Epithelial cell of umbilical artery (primary cell): ENCODE data around the gene UBFD1. TPM values are rescaled to one million over a fixed set of nuclear protein-coding genes. Genes with fewer than 3 reads are reported as not detected.

ENCODE experiments used
- total RNA-seq: library from RNA; depleted of rRNA; stranded (reverse); fragments of >200 nt; gene quantifications from 2 replicates; pipeline ENCODE4 v1.2.3, GENCODE V29; 2014

UBFD1 gene, protein sequence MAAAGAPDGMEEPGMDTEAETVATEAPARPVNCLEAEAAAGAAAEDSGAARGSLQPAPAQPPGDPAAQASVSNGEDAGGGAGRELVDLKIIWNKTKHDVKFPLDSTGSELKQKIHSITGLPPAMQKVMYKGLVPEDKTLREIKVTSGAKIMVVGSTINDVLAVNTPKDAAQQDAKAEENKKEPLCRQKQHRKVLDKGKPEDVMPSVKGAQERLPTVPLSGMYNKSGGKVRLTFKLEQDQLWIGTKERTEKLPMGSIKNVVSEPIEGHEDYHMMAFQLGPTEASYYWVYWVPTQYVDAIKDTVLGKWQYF
- total RNA-seq = 53.9 and 159 TPM in 2 replicates

GRCh38 chr16:23556881-23557778, at the start of gene UBFD1, which contains the start of gene EARS2:
Gene UBFD1 (plus strand): TSS chr16:23557727. CDS start chr16:23557743, 16 bp downstream.
Gene EARS2 (minus strand): TSS chr16:23557350. CDS start chr16:23557343, 7 bp downstream.

DNA sequence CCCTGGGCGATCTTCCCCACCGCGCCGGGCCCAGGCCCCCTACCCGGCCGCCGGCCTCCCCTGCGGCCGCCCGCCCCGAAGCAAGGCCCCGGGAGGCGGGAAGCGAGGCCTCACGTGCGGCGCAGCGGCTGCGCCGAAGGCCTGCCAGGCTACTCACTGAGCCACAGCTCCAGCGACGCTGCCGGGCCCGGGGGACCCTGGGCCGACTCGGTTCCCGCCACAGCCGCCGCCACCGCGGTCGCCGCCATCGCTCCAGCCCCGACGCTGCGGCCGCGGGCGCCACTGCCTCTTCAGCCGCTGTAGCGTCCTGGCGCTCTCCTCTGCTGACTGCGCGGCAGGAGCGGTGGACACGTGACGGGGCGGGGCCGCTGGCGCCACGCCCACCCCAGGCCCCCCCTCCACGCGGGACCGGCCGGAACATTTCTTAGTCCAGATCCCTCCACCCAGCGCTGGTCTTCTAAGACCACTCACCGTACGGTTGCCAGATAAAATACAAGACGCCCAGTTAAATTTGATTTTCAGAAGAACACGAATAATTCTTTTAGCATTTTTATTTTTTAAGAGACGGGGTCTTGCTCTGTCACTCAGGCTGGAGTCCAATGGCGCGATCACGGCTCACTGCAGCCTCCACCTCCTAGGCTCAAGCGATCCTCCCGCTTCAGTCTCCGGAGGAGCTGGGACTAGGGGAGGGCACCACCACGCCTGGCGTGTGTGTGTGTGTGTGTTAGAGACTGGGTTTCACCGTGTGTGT, 47.2 kb upstream of the UBFD1 start, which contains the start of gene GGA2:
TSS of gene GGA2 (minus strand) at position 331 of the 751 bp plus-strand sequence. CDS start at position 248, 83 bp downstream.

GRCh38 chr16:23595951-23596720, 38.6 kb downstream of the UBFD1 start, which contains the start of gene NDUFAB1:
Gene NDUFAB1 (minus strand): TSS chr16:23596316. CDS start chr16:23596290, 26 bp downstream.

Other genes with a start within 250 kb of the UBFD1 start
- gene COG7, start 104.5 kb upstream of the UBFD1 start, total RNA-seq = 10.5 and 11.0 TPM in 2 replicates
- 22.4 and 33.1 TPM in 2 replicates for gene GGA2, start 47.2 kb upstream of the UBFD1 start, total RNA-seq
- 20.1 and 23.4 TPM in 2 replicates for gene EARS2, start 377 bp upstream of the UBFD1 start, total RNA-seq
- gene NDUFAB1, start 38.6 kb downstream of the UBFD1 start, total RNA-seq = 143 and 166 TPM in 2 replicates
- gene PALB2, start 83.6 kb downstream of the UBFD1 start, total RNA-seq = 7.1 and 7.6 TPM in 2 replicates
- 63.3 and 83.4 TPM in 2 replicates for gene DCTN5, start 83.7 kb downstream of the UBFD1 start, total RNA-seq
- gene PLK1, start 121.2 kb downstream of the UBFD1 start, total RNA-seq = 27.9 and 29.6 TPM in 2 replicates
- gene ERN2, start 155.5 kb downstream of the UBFD1 start, total RNA-seq = not detected in 2 replicates
- not detected in 2 replicates for gene CHP2, start 197.3 kb downstream of the UBFD1 start, total RNA-seq